PC-9 (cell line): ENCODE measurements around the gene TSPAN33. TPM values are rescaled to one million over a fixed set of nuclear protein-coding genes. Genes with fewer than 3 reads are reported as not detected.

Experiments used
- BruUV-seq: library from RNA; stranded (reverse); fragments of 400-500 nt; replicated peaks from 2 replicates; lab custom pipeline; 2021; lab: Mats Ljungman, UMichigan
- CTCF ChIA-PET: fragments of 300-600 bp; sonication (Branson Sonifier 250); formaldehyde crosslinking; loops from one replicate; lab custom pipeline; 2022; ENCODE audit warnings: antibody characterized with exemption; lab: Charles Lee
- POLR2A ChIA-PET: fragments of 300-600 bp; sonication (Branson Sonifier 250); formaldehyde crosslinking; loops from one replicate; lab custom pipeline; 2022; ENCODE audit warnings: antibody characterized with exemption; ENCODE audit not compliant: unreplicated experiment; lab: Charles Lee
- DNase-seq, 2 experiments: peaks; one replicate each; pipeline versions ENCODE4 v3.0.0 to v3.0.0-alpha.2; 2015 to 2022; ENCODE audit warnings: mixed read lengths in 1 of 2
- H2AFZ ChIP-seq: fragments of 200-600 bp; sonication (generic); 2 replicates; pipeline ENCODE4 v1.8.1; 2017; ENCODE audit warnings: antibody characterized with exemption
- H3F3A ChIP-seq: fragments of 200-600 bp; sonication (generic); 2 replicates; pipeline ENCODE4 v1.8.1; 2017; ENCODE audit warnings: antibody characterized with exemption, mild to moderate bottlenecking, low read depth; ENCODE audit not compliant: insufficient read depth
- H3K27ac ChIP-seq: fragments of 200-600 bp; sonication (generic); 2 replicates; pipeline ENCODE4 v1.6.1; 2016; ENCODE audit warnings: mixed run types
- H3K27me3 ChIP-seq: fragments of 200-600 bp; sonication (generic); 2 replicates; pipeline ENCODE4 v1.6.1; 2016; ENCODE audit warnings: low read depth, mixed run types; ENCODE audit not compliant: insufficient read depth
- H3K36me3 ChIP-seq: fragments of 200-600 bp; sonication (generic); 2 replicates; pipeline ENCODE4 v1.6.1; 2016; ENCODE audit warnings: low read depth, mixed run types
- H3K4me1 ChIP-seq: fragments of 200-600 bp; sonication (generic); replicated peaks from 2 replicates; pipeline ENCODE4 v1.6.1; 2016; ENCODE audit warnings: mixed run types; ENCODE audit not compliant: insufficient read depth
- H3K4me2 ChIP-seq: fragments of 200-600 bp; sonication (generic); 2 replicates; pipeline ENCODE4 v1.6.1; 2017; ENCODE audit warnings: mixed run types
- H3K4me3 ChIP-seq: fragments of 200-600 bp; sonication (generic); 2 replicates; pipeline ENCODE4 v1.6.1; 2016; ENCODE audit warnings: mixed run types
- H3K79me2 ChIP-seq: fragments of 200-600 bp; sonication (generic); 2 replicates; pipeline ENCODE4 v1.6.1; 2017; ENCODE audit warnings: low read depth, mixed run types
- H3K9me2 ChIP-seq: fragments of 200-600 bp; sonication (generic); 2 replicates; pipeline ENCODE4 v1.8.1; 2017; ENCODE audit warnings: mild to moderate bottlenecking; ENCODE audit not compliant: insufficient read depth
- H3K9me3 ChIP-seq: fragments of 200-600 bp; sonication (generic); 2 replicates; pipeline ENCODE4 v1.8.1; 2016; ENCODE audit warnings: low read depth; ENCODE audit not compliant: insufficient read depth
- H4K20me1 ChIP-seq: fragments of 200-600 bp; sonication (generic); 2 replicates; pipeline ENCODE4 v1.8.1; 2017; ENCODE audit not compliant: insufficient read depth
- CTCF ChIP-seq: fragments of 200-600 bp; sonication (generic); conservative IDR thresholded peaks from 2 replicates; pipeline ENCODE4 v1.6.1; 2017; ENCODE audit warnings: mixed run types, antibody characterized with exemption, mild to moderate bottlenecking, moderate library complexity
- EZH2 ChIP-seq: fragments of 200-600 bp; sonication (generic); IDR thresholded peaks from 2 replicates; pipeline ENCODE4 v1.8.0; 2017; ENCODE audit warnings: antibody characterized with exemption, low read depth
- intact Hi-C: fragments of 100-400 bp; cut with micrococcal nuclease; formaldehyde crosslinking; loops from one replicate; pipeline ENCODE4 v1.10.0; 2022; ENCODE audit not compliant: unreplicated experiment
- total RNA-seq: library from RNA; stranded (reverse); gene quantifications from 2 replicates; pipeline ENCODE4 v1.2.3, GENCODE V29; 2021

TSPAN33 gene
- total RNA-seq, 1 experiment from 2014 or later, result 5.8 TPM

DNA sequence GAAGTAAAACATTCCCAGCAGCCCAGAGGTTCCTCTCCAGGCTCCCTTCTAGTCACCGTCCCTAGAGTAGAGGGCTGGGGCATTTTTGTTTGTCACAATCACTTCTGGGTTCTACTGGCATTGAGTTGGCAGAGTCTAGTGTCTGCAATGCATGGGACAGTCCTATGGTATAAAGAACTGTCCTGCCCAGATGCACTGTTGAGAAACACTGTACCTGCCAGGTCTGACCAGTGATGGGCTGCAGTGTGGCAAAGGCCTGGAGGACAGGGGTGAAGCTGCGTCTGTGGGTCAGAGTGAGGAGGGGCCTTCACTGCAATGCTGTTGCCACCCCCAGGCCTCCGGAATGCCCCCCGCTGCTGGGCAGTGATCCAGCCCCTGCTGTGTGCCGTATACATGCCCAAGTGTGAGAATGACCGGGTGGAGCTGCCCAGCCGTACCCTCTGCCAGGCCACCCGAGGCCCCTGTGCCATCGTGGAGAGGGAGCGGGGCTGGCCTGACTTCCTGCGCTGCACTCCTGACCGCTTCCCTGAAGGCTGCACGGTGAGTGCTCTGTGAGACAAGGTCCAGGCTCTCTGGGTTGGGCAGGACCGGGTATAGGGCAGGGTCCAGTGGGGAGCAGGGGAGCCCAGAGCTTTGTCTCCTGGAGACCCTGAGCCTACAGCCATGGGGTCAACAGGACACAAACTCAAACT is 58.7 kb downstream of the TSPAN33 start:
- no peaks in the 10 kb centered on the region for H3K9me2 ChIP-seq
- no peak overlapping the region for H3K4me3 ChIP-seq
- ChIA-PET POLR2A (no interaction called here), CTCF (interaction anchor here (0.6 to 1.4 kb wide), 2 partner anchors 28 to 40 kb away, joined by 3 to 4 read pairs; no protein-coding TSS in a partner anchor)
- H3K4me1 ChIP-seq, result no peaks in the 10 kb centered on the region
- no peaks in the 10 kb centered on the region for H3F3A ChIP-seq
- no peak overlapping the region for H2AFZ ChIP-seq
- no peak for DNase-seq
- H3K27ac ChIP-seq, result no peak overlapping the region
- H4K20me1 ChIP-seq, result no peaks in the 10 kb centered on the region
- no peaks in the 10 kb centered on the region for H3K36me3 ChIP-seq
- no peak overlapping the region for H3K4me2 ChIP-seq
- BruUV-seq, result no TSS peak
- intact Hi-C loops, result no loop called here
- no peaks in the 10 kb centered on the region for H3K79me2 ChIP-seq
- no peaks in the 10 kb centered on the region for H3K27me3 ChIP-seq
- no peaks in the 10 kb centered on the region for H3K9me3 ChIP-seq
- TF ChIP-seq CTCF (no peak), EZH2 (no peak)

- Histone ChIP-seq H3K9me2 (no peaks in the 10 kb centered on the region), H3K27me3 (no peaks in the 10 kb centered on the region), H3F3A (no peaks in the 10 kb centered on the region), H3K4me2 (no peak overlapping the region), H3K4me1 (no peaks in the 10 kb centered on the region), H2AFZ (no peak overlapping the region), H3K4me3 (no peak overlapping the region), H3K9me3 (no peaks in the 10 kb centered on the region), H3K27ac (no peak overlapping the region), H4K20me1 (no peaks in the 10 kb centered on the region), H3K36me3 (no peaks in the 10 kb centered on the region), H3K79me2 (no peaks in the 10 kb centered on the region)
- BruUV-seq, result no TSS peak
- no peak for DNase-seq
- ChIA-PET CTCF (interaction anchor here (1.8 kb wide), 1 partner anchor 41 kb away, joined by 9 read pairs; no protein-coding TSS in a partner anchor), POLR2A (no interaction called here)
- no peak for TF ChIP-seq EZH2
- TF ChIP-seq CTCF, result no peak
- intact Hi-C loops, result no loop called here
These were observed 60.8 kb downstream of the TSPAN33 start for GRCh38 chr7:129205126-129205818.

- POLR2A ChIA-PET, result no interaction called here
- intact Hi-C loops, result no loop called here
- Histone ChIP-seq H4K20me1 (no peaks in the 10 kb centered on the region), H3K36me3 (no peaks in the 10 kb centered on the region), H2AFZ (no peak overlapping the region), H3K79me2 (no peaks in the 10 kb centered on the region), H3K4me2 (no peak overlapping the region), H3K4me3 (no peak overlapping the region), H3K9me2 (no peaks in the 10 kb centered on the region), H3K27ac (no peak overlapping the region), H3K4me1 (no peaks in the 10 kb centered on the region), H3F3A (no peaks in the 10 kb centered on the region), H3K27me3 (no peaks in the 10 kb centered on the region), H3K9me3 (no peaks in the 10 kb centered on the region)
- TF ChIP-seq CTCF (no peak), EZH2 (no peak)
- BruUV-seq, result no TSS peak
- DNase-seq, result no peak
- CTCF ChIA-PET, result interaction anchor here (1.8 kb wide), 1 partner anchor 42 kb away, joined by 9 read pairs; no protein-coding TSS in a partner anchor
These were observed 61.7 kb downstream of the TSPAN33 start for GRCh38 chr7:129205987-129206785.
